Fibroblast of the conjunctiva (primary cell): ENCODE results near the gene PPP4R4.
"Not testable (repeated sequence)": the region's sequence is repeated elsewhere in the genome, so short reads cannot be mapped to it uniquely, and the experiment has no call there.

Experiments used
- DNase-seq: peaks from one replicate; pipeline ENCODE4 v3.0.0-alpha.2; 2010; ENCODE audit warnings: low read depth

Gene PPP4R4

DNA sequence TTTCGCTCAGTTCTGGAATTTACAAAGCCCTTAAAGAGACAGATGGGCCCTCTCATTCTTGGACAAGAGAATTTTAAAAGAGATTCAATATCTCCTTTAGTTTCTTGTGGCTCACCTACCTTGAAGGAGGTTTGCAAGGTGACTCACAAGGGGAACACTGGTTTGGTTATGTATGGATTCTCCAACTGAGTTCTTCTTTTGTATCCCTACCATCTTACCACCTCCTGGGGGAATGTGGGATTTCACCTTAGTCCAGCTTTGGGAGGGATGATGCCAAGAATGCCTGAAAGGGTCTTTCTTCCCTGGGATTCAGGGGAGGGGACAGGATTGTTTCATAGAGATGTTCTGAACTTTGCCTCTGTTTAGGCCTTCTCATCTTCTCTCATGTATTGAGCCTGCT lies 3.7 kb downstream of the PPP4R4 start:
- DNase-seq: no peak

GRCh38 chr14:94179244-94179643 lies 5.1 kb downstream of the PPP4R4 start:
- DNase-seq: no peak

DNA sequence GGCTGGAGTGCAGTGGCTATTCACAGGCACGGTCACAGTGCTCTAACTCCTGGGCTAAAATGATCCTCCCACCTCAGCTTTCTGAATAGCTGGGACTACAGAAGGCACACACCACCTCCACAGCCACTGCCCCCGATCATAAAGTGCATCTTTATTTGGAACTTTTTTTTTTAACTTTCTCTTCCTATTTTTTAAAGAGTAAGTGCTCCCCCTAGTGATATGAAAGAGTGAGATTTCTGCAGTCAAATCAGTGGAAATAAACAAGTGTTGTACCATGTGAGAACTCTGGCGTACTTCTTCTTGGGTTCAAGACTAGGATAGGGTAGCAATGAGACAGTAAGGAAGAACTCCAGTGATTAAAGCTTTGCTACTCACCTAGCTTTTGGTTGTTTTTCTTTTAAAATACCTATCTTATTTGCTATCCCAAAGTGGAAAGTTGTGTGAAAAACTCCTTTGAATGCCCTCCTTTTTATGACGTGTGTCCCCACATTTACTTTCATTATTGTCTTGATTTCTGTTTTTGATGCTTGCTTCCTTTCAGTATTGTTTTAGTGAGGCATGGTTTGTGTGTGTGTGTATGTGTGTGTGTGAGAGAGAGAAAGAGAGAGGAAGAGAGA lies 6.6 kb downstream of the PPP4R4 start:
- peak; percentile 22 for DNase-seq

DNA sequence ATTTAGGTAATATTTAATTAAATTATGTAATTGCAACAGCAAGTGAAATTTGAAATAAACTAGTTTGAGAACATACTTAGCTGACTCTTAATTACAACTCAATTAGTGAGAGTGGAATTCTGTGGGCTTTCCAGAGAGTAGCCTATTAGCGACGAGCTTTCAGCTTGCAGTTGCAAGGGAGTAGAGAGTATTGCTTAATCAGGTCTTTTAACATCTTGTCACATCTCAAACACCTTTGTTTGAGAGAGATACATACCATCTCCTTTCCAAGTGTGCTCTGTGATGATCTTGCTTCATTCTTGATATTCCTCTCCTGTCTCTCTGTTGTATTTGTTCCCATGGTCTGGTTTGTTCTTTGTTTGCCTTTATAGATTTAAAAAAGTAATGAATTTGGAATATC lies 7.7 kb downstream of the PPP4R4 start:
- DNase-seq: no peak

DNA sequence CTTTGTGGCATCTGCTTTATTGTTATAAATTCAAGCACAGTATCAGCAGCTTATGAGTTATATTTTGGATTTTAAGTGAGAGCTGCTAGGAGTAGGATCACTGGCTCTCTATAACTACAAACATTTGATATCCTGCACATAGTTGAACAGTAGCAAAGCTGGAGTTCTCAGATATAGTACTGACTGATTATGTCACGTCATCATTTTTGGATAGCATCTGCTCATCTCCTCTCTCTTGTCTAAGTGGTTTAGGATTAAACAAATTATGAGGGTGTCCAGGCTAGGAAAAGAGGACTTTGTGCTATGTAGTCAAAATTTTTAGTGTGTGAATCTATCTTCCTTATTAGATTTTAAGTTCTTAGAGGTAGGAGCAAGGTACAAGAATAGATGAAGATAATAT lies 18.4 kb downstream of the PPP4R4 start:
- no peak for DNase-seq

DNA sequence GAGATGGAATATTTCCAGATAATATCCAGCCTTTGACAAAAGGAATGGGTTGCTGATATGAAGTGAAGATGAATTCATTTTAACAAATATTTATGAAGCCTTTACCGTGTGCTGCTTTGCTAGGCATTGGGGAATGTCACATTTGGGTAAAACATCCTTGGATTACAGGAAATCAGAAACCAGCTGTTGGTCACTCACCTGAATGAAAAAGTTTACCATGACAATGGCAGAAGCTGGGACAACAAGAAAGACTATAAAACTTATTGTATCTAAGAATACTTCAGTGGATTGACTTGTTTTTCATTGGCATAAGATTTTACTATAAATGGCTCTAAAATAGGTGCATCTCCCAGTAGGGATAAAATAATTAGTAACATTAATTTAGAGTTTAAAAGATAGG lies 19.7 kb downstream of the PPP4R4 start:
- no peak for DNase-seq

DNA sequence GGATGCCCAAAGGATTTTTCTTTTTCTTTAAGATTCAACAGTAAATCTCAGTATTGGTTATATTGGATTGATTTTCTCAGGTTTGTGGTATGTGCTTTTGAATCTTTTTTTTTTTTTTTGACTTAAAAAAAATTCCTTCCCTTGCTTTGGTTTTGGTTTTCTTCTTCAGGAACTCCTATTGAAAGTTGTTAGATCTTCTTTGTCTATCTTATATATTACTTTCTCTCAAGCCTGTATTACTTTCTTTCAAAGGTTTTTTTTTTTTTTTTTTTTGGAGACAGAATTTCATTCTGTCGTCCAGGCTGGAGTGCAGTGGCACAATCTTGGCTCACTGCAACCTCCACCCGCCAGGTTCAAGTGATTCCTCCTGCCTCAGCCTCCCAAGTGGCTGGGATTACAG lies 21.9 kb downstream of the PPP4R4 start:
- DNase-seq: no peak

DNA sequence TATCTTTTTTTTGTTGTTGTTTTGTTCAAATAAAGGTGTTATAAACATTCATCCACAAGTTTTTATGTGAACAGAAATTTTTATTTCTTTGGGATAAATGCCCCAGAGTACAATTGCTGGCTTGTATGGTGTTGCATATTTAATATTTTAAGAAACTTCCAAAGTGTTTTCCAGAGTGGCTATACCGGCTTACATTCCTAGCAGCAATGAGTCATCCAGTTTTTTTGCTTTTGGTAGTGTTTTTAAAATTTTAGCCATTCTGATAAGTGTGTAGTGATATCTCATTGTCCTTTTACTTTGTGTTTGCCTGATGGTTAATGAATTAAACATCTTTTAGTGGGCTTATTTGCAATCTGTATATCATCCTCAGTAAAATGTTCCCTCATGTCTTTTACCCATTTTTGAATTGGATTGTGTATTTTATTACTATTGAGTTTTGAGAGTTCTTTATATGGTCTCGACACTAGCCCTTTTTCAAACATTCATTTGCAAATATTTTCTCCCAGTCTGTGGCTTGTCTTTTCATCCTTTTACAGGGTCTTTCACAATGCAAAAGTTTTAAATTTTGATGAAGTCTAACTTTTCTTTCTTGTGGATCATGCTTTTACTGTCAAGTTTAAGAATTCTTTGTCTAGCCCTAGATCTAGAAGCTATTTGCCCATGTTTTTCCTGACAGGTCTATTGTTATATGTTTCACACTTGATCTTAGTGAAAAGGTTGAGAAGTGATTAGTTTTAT lies 29.5 kb downstream of the PPP4R4 start:
- no peak for DNase-seq

- no peak for DNase-seq
These were observed 38.9 kb downstream of the PPP4R4 start for GRCh38 chr14:94213021-94213420.

DNA sequence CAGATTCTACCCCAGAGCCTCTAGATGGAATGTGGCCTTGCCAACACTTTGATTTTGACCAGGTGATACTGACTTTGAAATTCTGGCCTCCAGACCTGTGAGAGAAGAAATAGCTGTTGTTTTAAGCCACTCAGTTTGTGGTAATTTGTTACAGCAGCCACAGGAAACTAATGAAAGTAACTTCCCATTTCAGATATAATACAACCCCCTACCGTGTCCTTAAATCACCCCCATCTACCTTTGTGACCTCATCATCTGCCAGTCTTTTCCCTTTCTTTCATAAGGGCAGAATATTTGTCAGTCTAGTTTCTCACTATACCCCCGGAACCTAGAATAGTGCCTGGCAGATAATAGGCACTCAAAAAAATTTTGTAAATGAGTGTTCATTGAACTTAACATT lies 39.6 kb downstream of the PPP4R4 start:
- no peak for DNase-seq

DNA sequence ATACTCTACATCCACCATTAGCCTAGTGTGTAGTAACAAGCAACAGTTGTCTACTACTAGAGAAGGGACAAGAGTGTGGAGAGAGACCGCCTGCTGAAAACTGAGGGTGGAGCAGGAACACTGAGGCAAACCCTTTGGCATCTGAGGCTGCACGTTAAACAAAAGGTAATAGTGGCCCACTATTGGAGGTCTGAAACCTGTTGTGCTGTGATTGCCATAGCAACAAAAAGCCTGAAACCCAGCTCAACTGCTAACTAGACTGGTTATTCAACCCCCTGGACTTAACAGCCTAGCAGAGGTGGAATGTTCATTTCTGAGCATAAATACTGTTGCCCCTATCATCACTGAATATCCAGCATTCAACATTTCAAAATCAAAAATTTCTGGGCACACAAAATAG lies 43.0 kb downstream of the PPP4R4 start:
- no peak for DNase-seq

DNA sequence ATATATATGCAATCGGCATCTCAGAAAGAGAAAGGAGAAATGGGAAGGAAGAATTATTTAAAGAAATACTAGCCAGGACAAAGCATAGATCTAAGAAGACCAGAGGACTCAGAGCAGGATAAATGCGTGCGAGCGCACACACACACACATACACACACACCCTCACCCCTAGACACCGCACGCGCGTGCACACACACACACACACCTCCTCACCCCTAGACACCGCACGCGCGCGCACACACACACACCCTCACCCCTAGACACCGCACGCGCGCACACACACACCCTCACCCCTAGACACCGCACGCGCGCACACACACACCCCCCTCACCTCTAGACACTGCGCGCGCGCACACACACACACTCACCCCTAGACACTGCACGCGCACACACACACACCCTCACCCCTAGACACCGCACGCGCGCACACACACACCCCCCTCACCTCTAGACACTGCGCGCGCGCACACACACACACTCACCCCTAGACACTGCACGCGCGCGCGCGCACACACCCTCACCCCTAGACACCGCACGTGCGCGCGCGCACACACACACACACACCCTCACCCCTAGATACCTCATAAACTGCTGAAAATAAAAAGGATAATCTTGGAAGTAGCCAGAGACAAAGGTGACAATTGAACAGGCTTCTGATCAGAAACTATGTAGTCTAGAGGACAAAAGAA lies 44.2 kb downstream of the PPP4R4 start:
- not testable (repeated sequence) for DNase-seq

GRCh38 chr14:94224040-94224439 lies 49.9 kb downstream of the PPP4R4 start:
- DNase-seq: no peak

DNA sequence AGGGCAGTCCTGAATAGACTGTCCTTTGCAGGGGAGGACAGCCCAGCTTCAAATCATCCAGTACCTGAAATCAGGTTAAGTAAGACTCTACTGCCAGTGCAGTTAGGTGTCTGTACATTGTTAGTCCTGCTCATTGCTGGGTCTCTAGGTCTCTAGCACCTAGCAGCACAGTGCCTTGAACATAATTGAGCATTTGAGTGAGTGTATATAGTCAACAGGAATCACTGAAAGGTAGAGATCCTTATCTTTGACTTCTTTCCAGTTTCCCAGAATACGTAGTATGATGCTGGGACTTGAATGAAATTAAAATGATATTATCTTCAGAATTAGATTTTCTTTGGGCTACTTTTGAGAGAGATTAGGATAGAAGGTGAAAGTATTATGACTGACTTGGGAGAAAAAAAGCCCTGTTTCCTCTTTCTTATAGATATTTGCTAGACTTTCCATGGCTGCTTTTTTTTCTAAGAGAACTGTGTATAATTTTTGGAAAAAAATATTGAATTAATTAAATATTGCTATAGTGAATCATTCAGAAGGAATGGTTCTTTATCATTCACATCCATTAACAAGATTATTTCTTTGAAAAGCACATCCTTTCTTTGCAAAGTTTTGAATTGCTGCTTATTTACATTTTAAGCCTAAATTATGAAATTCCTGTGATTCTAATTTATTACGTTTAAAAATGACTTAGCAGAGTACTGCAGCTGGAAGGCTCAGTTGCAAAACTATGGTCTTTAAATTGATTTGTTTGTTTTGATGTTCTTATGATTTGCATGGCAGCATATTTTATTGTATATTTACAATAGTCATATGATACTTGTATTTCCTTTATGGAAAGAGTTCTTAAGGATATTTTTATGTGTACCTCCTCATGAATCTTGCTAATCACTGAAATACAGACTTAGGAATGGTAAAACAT lies 51.6 kb downstream of the PPP4R4 start:
- no peak for DNase-seq

GRCh38 chr14:94227029-94227428 lies 52.9 kb downstream of the PPP4R4 start:
- peak; percentile 14 for DNase-seq

GRCh38 chr14:94237046-94237445 lies 62.9 kb downstream of the PPP4R4 start:
- no peak for DNase-seq

DNA sequence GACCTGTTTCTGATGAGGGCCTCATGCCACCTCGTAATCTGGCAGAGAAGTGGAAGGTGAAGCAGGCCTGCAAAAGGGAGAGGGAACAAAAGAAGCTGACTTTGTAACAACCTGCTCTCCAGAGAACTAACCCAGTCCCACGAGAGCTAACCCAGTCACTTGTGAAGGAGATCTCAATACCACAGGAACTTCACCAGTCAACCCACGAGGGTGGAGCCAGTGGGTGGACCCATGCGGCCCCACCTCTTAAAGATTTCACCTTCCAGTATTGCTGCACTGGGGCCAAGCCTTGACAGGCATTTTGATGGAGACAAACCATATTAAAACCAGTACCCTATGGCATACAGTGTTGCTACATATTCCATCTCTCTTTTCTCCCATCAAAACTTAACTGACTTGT lies 63.9 kb downstream of the PPP4R4 start:
- DNase-seq: no peak

DNA sequence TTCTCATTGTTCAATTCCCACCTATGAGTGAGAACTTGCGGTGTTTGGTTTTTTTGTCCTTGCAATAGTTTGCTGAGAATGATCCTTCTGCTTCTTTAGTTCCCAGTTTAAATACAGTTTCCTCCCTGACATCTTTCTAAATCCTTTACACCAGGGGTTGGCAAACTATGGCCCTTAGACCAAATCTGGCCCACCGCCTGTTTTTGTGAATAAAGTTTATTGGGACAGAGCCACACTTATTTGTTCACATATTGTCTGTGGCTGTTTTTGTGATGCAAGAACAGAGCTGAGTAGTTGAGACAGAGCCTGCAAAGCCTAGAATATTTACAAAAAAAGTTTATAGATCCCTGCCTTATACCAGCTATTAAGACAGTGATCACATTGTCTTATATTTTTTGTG lies 65.3 kb downstream of the PPP4R4 start:
- DNase-seq: no peak

GRCh38 chr14:94244182-94244581 lies 70.1 kb downstream of the PPP4R4 start:
- no peak for DNase-seq

DNA sequence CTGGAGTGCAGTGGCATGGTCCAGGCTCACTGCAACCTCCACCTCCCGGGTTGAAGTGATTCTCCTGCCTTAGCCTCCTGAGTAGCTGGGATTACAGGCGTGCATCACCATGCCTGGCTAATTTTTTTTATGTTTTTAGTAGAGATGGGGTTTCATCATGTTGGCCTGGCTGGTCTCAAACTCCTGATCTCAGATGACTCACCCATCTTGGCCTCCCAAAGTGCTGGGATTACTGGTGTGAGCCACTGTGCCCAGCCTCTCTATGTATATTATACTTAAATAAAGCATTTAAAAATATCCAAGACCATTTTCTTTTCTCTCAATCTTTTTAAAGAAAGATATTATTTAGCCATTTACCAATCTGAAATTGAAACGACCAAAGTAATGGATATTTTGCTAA lies 90.1 kb downstream of the PPP4R4 start:
- DNase-seq: not testable (repeated sequence)

GRCh38 chr14:94267352-94267751 lies 93.2 kb downstream of the PPP4R4 start:
- DNase-seq: no peak

DNA sequence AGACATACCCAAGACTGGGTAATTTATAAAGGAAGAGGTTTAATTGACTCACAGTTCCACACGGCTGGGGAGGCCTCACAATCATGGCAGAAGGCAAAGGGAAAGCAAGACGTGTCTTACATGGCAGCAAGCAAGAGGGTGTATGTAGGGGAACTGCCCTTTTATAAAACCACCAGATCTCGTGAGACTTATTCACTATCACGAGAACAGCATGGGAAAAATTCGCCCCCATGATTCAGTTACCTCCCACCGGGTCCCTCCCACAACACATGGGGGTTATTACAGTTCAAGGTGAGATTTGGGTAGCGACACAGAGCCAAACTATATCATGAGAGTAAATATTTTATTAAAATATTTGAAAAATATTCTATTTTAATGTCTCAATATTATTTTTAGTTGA lies 94.5 kb downstream of the PPP4R4 start:
- not testable (repeated sequence) for DNase-seq
